Measurements from ENCODE around the gene WWOX. TPM values are rescaled to one million over a fixed set of nuclear protein-coding genes. Genes with fewer than 3 reads are reported as not detected.

WWOX gene
- total RNA-seq, 1 donor from 2014 or later = 28.2 TPM

GRCh38 chr16:78570399-78571141, 471.1 kb downstream of the WWOX start:
- Mint-ChIP-seq H3K27me3 (ENCODE audit: unreplicated experiment) (no peaks in the 10 kb centered on the region), H3K36me3 (ENCODE audit: unreplicated experiment) (no peaks in the 10 kb centered on the region), H3K4me3 (ENCODE audit: unreplicated experiment) (no peak overlapping the region), H3K9me3 (ENCODE audit: unreplicated experiment) (peaks cover 8% of the 10 kb centered on the region), H3K4me1 (ENCODE audit: unreplicated experiment) (no peaks in the 10 kb centered on the region), H3K27ac (ENCODE audit: unreplicated experiment) (no peak overlapping the region)
- no peak for DNase-seq (ENCODE audit: extremely low spot score, unreplicated experiment)
- no peak for TF ChIP-seq CTCF (IDR thresholded peaks at IDR 0.05)

GRCh38 chr16:78571434-78571833, 472.0 kb downstream of the WWOX start:
- H3K36me3 Mint-ChIP-seq (ENCODE audit: unreplicated experiment) = no peaks in the 10 kb centered on the region
- H3K4me3 Mint-ChIP-seq (ENCODE audit: unreplicated experiment) = no peak overlapping the region
- no peaks in the 10 kb centered on the region for H3K4me1 Mint-ChIP-seq (ENCODE audit: unreplicated experiment)
- H3K27ac Mint-ChIP-seq (ENCODE audit: unreplicated experiment) = no peak overlapping the region
- H3K9me3 Mint-ChIP-seq (ENCODE audit: unreplicated experiment) = peaks cover 7% of the 10 kb centered on the region
- H3K27me3 Mint-ChIP-seq (ENCODE audit: unreplicated experiment) = no peaks in the 10 kb centered on the region
- no peak for TF ChIP-seq CTCF (IDR thresholded peaks at IDR 0.05)
- DNase-seq (ENCODE audit: extremely low spot score, unreplicated experiment) = no peak

GRCh38 chr16:78571898-78572358, 472.5 kb downstream of the WWOX start:
- Mint-ChIP-seq H3K4me1 (ENCODE audit: unreplicated experiment) (no peaks in the 10 kb centered on the region), H3K4me3 (ENCODE audit: unreplicated experiment) (no peak overlapping the region), H3K9me3 (ENCODE audit: unreplicated experiment) (peaks cover 10% of the 10 kb centered on the region), H3K27ac (ENCODE audit: unreplicated experiment) (no peak overlapping the region), H3K27me3 (ENCODE audit: unreplicated experiment) (no peaks in the 10 kb centered on the region), H3K36me3 (ENCODE audit: unreplicated experiment) (no peaks in the 10 kb centered on the region)
- DNase-seq (ENCODE audit: extremely low spot score, unreplicated experiment) = no peak
- TF ChIP-seq CTCF (IDR thresholded peaks at IDR 0.05) = no peak

- no peak overlapping the region for H3K27ac Mint-ChIP-seq (ENCODE audit: unreplicated experiment)
- peaks cover 10% of the 10 kb centered on the region for H3K9me3 Mint-ChIP-seq (ENCODE audit: unreplicated experiment)
- no peak for TF ChIP-seq CTCF (IDR thresholded peaks at IDR 0.05)
Observed at GRCh38 chr16:78574571-78574970, 475.1 kb downstream of the WWOX start.

GRCh38 chr16:78576941-78577340, 477.5 kb downstream of the WWOX start:
- no peak for DNase-seq (ENCODE audit: extremely low spot score, unreplicated experiment)
- H3K9me3 Mint-ChIP-seq (ENCODE audit: unreplicated experiment) = peaks cover 10% of the 10 kb centered on the region
- H3K27me3 Mint-ChIP-seq (ENCODE audit: unreplicated experiment) = no peaks in the 10 kb centered on the region
- no peaks in the 10 kb centered on the region for H3K4me1 Mint-ChIP-seq (ENCODE audit: unreplicated experiment)
- H3K4me3 Mint-ChIP-seq (ENCODE audit: unreplicated experiment) = no peak overlapping the region
- no peaks in the 10 kb centered on the region for H3K36me3 Mint-ChIP-seq (ENCODE audit: unreplicated experiment)
- H3K27ac Mint-ChIP-seq (ENCODE audit: unreplicated experiment) = no peak overlapping the region
- TF ChIP-seq CTCF (IDR thresholded peaks at IDR 0.05) = no peak

More at GRCh38 chr16:78574571-78574970, 475.1 kb downstream of the WWOX start:
- no peak for DNase-seq (ENCODE audit: extremely low spot score, unreplicated experiment)
- no peak overlapping the region for H3K4me3 Mint-ChIP-seq (ENCODE audit: unreplicated experiment)
- no peaks in the 10 kb centered on the region for H3K4me1 Mint-ChIP-seq (ENCODE audit: unreplicated experiment)
- no peaks in the 10 kb centered on the region for H3K36me3 Mint-ChIP-seq (ENCODE audit: unreplicated experiment)
- no peaks in the 10 kb centered on the region for H3K27me3 Mint-ChIP-seq (ENCODE audit: unreplicated experiment)
